CD8-positive, alpha-beta memory T cell (primary cell): Measurements from ENCODE around the gene CXCL12. TPM values are rescaled to one million over a fixed set of nuclear protein-coding genes. Genes with fewer than 3 reads are reported as not detected.

Experiments
- CTCF ChIA-PET: fragments of 350-600 bp; sonication (Branson Sonifier 250); formaldehyde crosslinking; loops from one replicate; lab custom pipeline; 2021; ENCODE audit warnings: antibody characterized with exemption; lab: Charles Lee
- POLR2A ChIA-PET: fragments of 350-600 bp; sonication (Branson Sonifier 250); formaldehyde crosslinking; loops from one replicate; lab custom pipeline; 2021; ENCODE audit warnings: antibody characterized with exemption; lab: Charles Lee
- DNase-seq, 5 donors: peaks; one replicate each; pipeline versions ENCODE4 v3.0.0 to v3.0.0-alpha.2; 2020 to 2022; ENCODE audit warnings: mixed read lengths in 1 of 5
- H3K27ac ChIP-seq: one replicate; pipeline ENCODE4 v1.7.0; 2013; ENCODE audit warnings: low read depth, mild to moderate bottlenecking, low read length, moderate library complexity
- H3K27me3 ChIP-seq: 2 replicates; pipeline ENCODE4 v1.7.0; 2013; ENCODE audit warnings: low read length, mild to moderate bottlenecking; ENCODE audit not compliant: insufficient read depth, poor library complexity, severe bottlenecking
- H3K36me3 ChIP-seq: 2 replicates; pipeline ENCODE4 v1.7.0; 2013; ENCODE audit warnings: mild to moderate bottlenecking, low read length, moderate library complexity; ENCODE audit not compliant: insufficient read depth
- H3K4me1 ChIP-seq: 2 replicates; pipeline ENCODE4 v1.7.0; 2013; ENCODE audit warnings: mild to moderate bottlenecking, low read length, moderate library complexity; ENCODE audit not compliant: insufficient read depth
- H3K4me3 ChIP-seq: 2 replicates; pipeline ENCODE4 v1.7.0; 2013; ENCODE audit warnings: mild to moderate bottlenecking, low read length
- H3K9me3 ChIP-seq: 2 replicates; pipeline ENCODE4 v1.7.0; 2013; ENCODE audit warnings: mild to moderate bottlenecking, low read length
- H3K27ac Mint-ChIP-seq, 8 donors: one replicate each; pipeline ENCODE4 v1.8.0; 2020 to 2021; ENCODE audit warnings: mixed read lengths in 8 of 8, mild to moderate bottlenecking in 6 of 8, inconsistent platforms in 3 of 8, moderate library complexity in 3 of 8
- H3K27me3 Mint-ChIP-seq, 2 donors: one replicate each; pipeline ENCODE4 v1.8.0; 2020 to 2021; ENCODE audit warnings: mixed read lengths in 2 of 2, mild to moderate bottlenecking in 1 of 2, moderate library complexity in 1 of 2
- H3K36me3 Mint-ChIP-seq, 3 donors: one replicate each; pipeline ENCODE4 v1.8.0; 2020 to 2021; ENCODE audit warnings: mixed read lengths in 3 of 3, inconsistent platforms in 1 of 3, mild to moderate bottlenecking in 1 of 3
- H3K4me1 Mint-ChIP-seq, 3 donors: one replicate each; pipeline ENCODE4 v1.8.0; 2020 to 2021; ENCODE audit warnings: mixed read lengths in 3 of 3, inconsistent platforms in 1 of 3, mild to moderate bottlenecking in 1 of 3
- H3K4me3 Mint-ChIP-seq, 7 donors: one replicate each; pipeline ENCODE4 v1.8.0; 2020 to 2021; ENCODE audit warnings: mixed read lengths in 7 of 7, mild to moderate bottlenecking in 6 of 7, moderate library complexity in 4 of 7, inconsistent platforms in 2 of 7
- H3K9me3 Mint-ChIP-seq, 5 donors: one replicate each; pipeline ENCODE4 v1.8.0; 2020 to 2022; ENCODE audit warnings: mixed read lengths in 5 of 5, mild to moderate bottlenecking in 3 of 5, moderate library complexity in 2 of 5, inconsistent platforms in 1 of 5
- polyA plus RNA-seq: library from polyadenylated mRNA; unstranded; fragments of 300-500 nt; fragmentation: Illumina TruSeq; gene quantifications from one replicate; pipeline ENCODE4 v1.2.3, GENCODE V29; 2021
- total RNA-seq, 2 experiments: library from RNA; stranded (reverse); gene quantifications; one replicate each; pipeline ENCODE4 v1.2.3, GENCODE V29; 2021

CXCL12 gene
- total and polyA plus RNA-seq, 3 experiments from 2014 or later = not detected

GRCh38 chr10:44411251-44411650 is 26.4 kb upstream of the CXCL12 start:
- Mint-ChIP-seq H3K4me3 (no peak overlapping the region), H3K27ac (no peak overlapping the region), H3K9me3 (peaks cover 0 to 9% (median 4%) of the 10 kb centered on the region in 5 donors), H3K27me3 (peaks cover 2 to 29% of the 10 kb centered on the region in 2 donors), H3K36me3 (no peaks in the 10 kb centered on the region), H3K4me1 (no peaks in the 10 kb centered on the region)
- H3K4me3 ChIP-seq = no peak overlapping the region
- no peaks in the 10 kb centered on the region for H3K27me3 ChIP-seq
- H3K4me1 ChIP-seq = no peaks in the 10 kb centered on the region
- no peak overlapping the region for H3K27ac ChIP-seq
- no peaks in the 10 kb centered on the region for H3K36me3 ChIP-seq
- CTCF ChIA-PET = no interaction called here
- DNase-seq = no peak
- H3K9me3 ChIP-seq = no peaks in the 10 kb centered on the region
- POLR2A ChIA-PET = no interaction called here

GRCh38 chr10:44404741-44405437 is 20.0 kb upstream of the CXCL12 start:
- POLR2A ChIA-PET = no interaction called here
- Mint-ChIP-seq H3K27me3 (peaks cover 5 to 7% of the 10 kb centered on the region in 2 donors), H3K27ac (no peak overlapping the region)

GRCh38 chr10:44402465-44403195 is 17.7 kb upstream of the CXCL12 start:
- ChIA-PET CTCF (no interaction called here), POLR2A (no interaction called here)
- no peaks in the 10 kb centered on the region for H3K36me3 Mint-ChIP-seq
- no peaks in the 10 kb centered on the region for H3K4me1 Mint-ChIP-seq
- no peak overlapping the region for H3K4me3 ChIP-seq
- H3K27ac ChIP-seq = no peak overlapping the region
- H3K9me3 ChIP-seq = no peaks in the 10 kb centered on the region
- peaks cover 0 to 7% of the 10 kb centered on the region in 2 donors for H3K27me3 Mint-ChIP-seq
- no peaks in the 10 kb centered on the region for H3K36me3 ChIP-seq
- H3K9me3 Mint-ChIP-seq = peaks cover 0 to 4% (median 2%) of the 10 kb centered on the region in 5 donors
- no peak overlapping the region for H3K4me3 Mint-ChIP-seq
- no peak for DNase-seq
- no peaks in the 10 kb centered on the region for H3K27me3 ChIP-seq
- peak overlapping the region in 1 of 8 donors; percentile 63 for H3K27ac Mint-ChIP-seq
- no peaks in the 10 kb centered on the region for H3K4me1 ChIP-seq

More at GRCh38 chr10:44404741-44405437, 20.0 kb upstream of the CXCL12 start:
- Mint-ChIP-seq H3K9me3 (peaks cover 0 to 4% (median 2%) of the 10 kb centered on the region in 5 donors), H3K4me3 (no peak overlapping the region), H3K4me1 (no peaks in the 10 kb centered on the region), H3K36me3 (no peaks in the 10 kb centered on the region)
- H3K4me1 ChIP-seq = no peaks in the 10 kb centered on the region
- H3K9me3 ChIP-seq = no peaks in the 10 kb centered on the region
- H3K36me3 ChIP-seq = no peaks in the 10 kb centered on the region
- H3K27me3 ChIP-seq = no peaks in the 10 kb centered on the region
- DNase-seq = no peak
- no peak overlapping the region for H3K27ac ChIP-seq
- CTCF ChIA-PET = no interaction called here
- no peak overlapping the region for H3K4me3 ChIP-seq

GRCh38 chr10:44400541-44400940 is 15.6 kb upstream of the CXCL12 start:
- POLR2A ChIA-PET = no interaction called here

GRCh38 chr10:44399659-44400451 is 15.0 kb upstream of the CXCL12 start:
- H3K27me3 Mint-ChIP-seq = peaks cover 14 to 15% of the 10 kb centered on the region in 2 donors
- H3K4me3 Mint-ChIP-seq = no peak overlapping the region
- H3K4me1 ChIP-seq = no peaks in the 10 kb centered on the region
- no peak overlapping the region for H3K4me3 ChIP-seq
- H3K4me1 Mint-ChIP-seq = no peaks in the 10 kb centered on the region
- ChIA-PET CTCF (no interaction called here), POLR2A (no interaction called here)
- no peaks in the 10 kb centered on the region for H3K36me3 ChIP-seq
- DNase-seq = no peak
- H3K9me3 ChIP-seq = no peaks in the 10 kb centered on the region
- peak overlapping the region in 1 of 8 donors; percentile 66 for H3K27ac Mint-ChIP-seq
- peaks cover 0 to 1% (median 0%) of the 10 kb centered on the region in 5 donors for H3K9me3 Mint-ChIP-seq
- no peak overlapping the region for H3K27ac ChIP-seq
- H3K36me3 Mint-ChIP-seq = no peaks in the 10 kb centered on the region
- H3K27me3 ChIP-seq = no peaks in the 10 kb centered on the region

More at GRCh38 chr10:44400541-44400940, 15.6 kb upstream of the CXCL12 start:
- Histone ChIP-seq H3K27me3 (no peaks in the 10 kb centered on the region), H3K4me3 (no peak overlapping the region), H3K9me3 (no peaks in the 10 kb centered on the region), H3K27ac (no peak overlapping the region), H3K4me1 (no peaks in the 10 kb centered on the region), H3K36me3 (no peaks in the 10 kb centered on the region)
- Mint-ChIP-seq H3K9me3 (peaks cover 0 to 1% (median 0%) of the 10 kb centered on the region in 5 donors), H3K4me1 (no peaks in the 10 kb centered on the region), H3K27ac (no peak overlapping the region), H3K4me3 (no peak overlapping the region), H3K36me3 (no peaks in the 10 kb centered on the region), H3K27me3 (peaks cover 12 to 14% of the 10 kb centered on the region in 2 donors)
- no peak for DNase-seq
- CTCF ChIA-PET = no interaction called here

GRCh38 chr10:44398747-44399658 is 14.1 kb upstream of the CXCL12 start:
- no peak for DNase-seq
- Histone ChIP-seq H3K27me3 (no peaks in the 10 kb centered on the region), H3K9me3 (no peaks in the 10 kb centered on the region), H3K27ac (no peak overlapping the region), H3K4me1 (no peaks in the 10 kb centered on the region), H3K4me3 (no peak overlapping the region), H3K36me3 (no peaks in the 10 kb centered on the region)
- no peak overlapping the region for H3K4me3 Mint-ChIP-seq
- ChIA-PET POLR2A (no interaction called here), CTCF (no interaction called here)
- H3K27ac Mint-ChIP-seq = no peak overlapping the region
- peaks cover 14 to 15% of the 10 kb centered on the region in 2 donors for H3K27me3 Mint-ChIP-seq
- no peaks in the 10 kb centered on the region for H3K4me1 Mint-ChIP-seq
- no peaks in the 10 kb centered on the region for H3K36me3 Mint-ChIP-seq
- peaks cover 0 to 1% (median 0%) of the 10 kb centered on the region in 5 donors for H3K9me3 Mint-ChIP-seq

GRCh38 chr10:44398271-44398670 is 13.4 kb upstream of the CXCL12 start:
- peaks cover 19 to 20% of the 10 kb centered on the region in 2 donors for H3K27me3 Mint-ChIP-seq
- no peaks in the 10 kb centered on the region for H3K36me3 ChIP-seq
- no peak overlapping the region for H3K27ac Mint-ChIP-seq
- CTCF ChIA-PET = no interaction called here
- no peaks in the 10 kb centered on the region for H3K9me3 ChIP-seq
- H3K4me1 ChIP-seq = no peaks in the 10 kb centered on the region
- H3K4me1 Mint-ChIP-seq = no peaks in the 10 kb centered on the region
- no peak overlapping the region for H3K4me3 Mint-ChIP-seq
- H3K4me3 ChIP-seq = no peak overlapping the region
- no peaks in the 10 kb centered on the region for H3K36me3 Mint-ChIP-seq
- no peak overlapping the region for H3K27ac ChIP-seq
- POLR2A ChIA-PET = no interaction called here
- peaks cover 0 to 1% (median 0%) of the 10 kb centered on the region in 5 donors for H3K9me3 Mint-ChIP-seq
- H3K27me3 ChIP-seq = no peaks in the 10 kb centered on the region
- no peak for DNase-seq
